HEK293 (cell line): ENCODE results near the gene WDCP.

Experiments
- SP2 ChIP-seq: fragments of 450-650 bp; formaldehyde crosslinking; IDR thresholded peaks from 2 replicates; pipeline ENCODE4 v1.5.1; 2016; ENCODE audit warnings: missing biosample characterization, missing genetic modification characterization
- ZFP69B ChIP-seq: fragments of 450-650 bp; formaldehyde crosslinking; IDR thresholded peaks from 2 replicates; pipeline ENCODE4 v1.5.1; 2016; ENCODE audit warnings: missing biosample characterization, missing genetic modification characterization
- ZNF140 ChIP-seq: fragments of 450-650 bp; formaldehyde crosslinking; IDR thresholded peaks from 2 replicates; pipeline ENCODE4 v1.5.1; 2016; ENCODE audit warnings: missing biosample characterization, missing genetic modification characterization
- ZNF211 ChIP-seq: fragments of 450-650 bp; formaldehyde crosslinking; IDR thresholded peaks from 2 replicates; pipeline ENCODE4 v1.5.1; 2016; ENCODE audit warnings: low read depth, missing biosample characterization, missing genetic modification characterization
- ZNF292 ChIP-seq: fragments of 450-650 bp; formaldehyde crosslinking; IDR thresholded peaks from 2 replicates; pipeline ENCODE4 v1.5.1; 2016; ENCODE audit warnings: low read depth, missing biosample characterization, missing genetic modification characterization, borderline replicate concordance
- ZNF302 ChIP-seq: fragments of 450-650 bp; formaldehyde crosslinking; IDR thresholded peaks from 2 replicates; pipeline ENCODE4 v1.5.1; 2016; ENCODE audit warnings: missing biosample characterization, missing genetic modification characterization, low read depth
- ZNF449 ChIP-seq: fragments of 450-650 bp; formaldehyde crosslinking; IDR thresholded peaks from 2 replicates; pipeline ENCODE4 v1.5.1; 2017; ENCODE audit warnings: missing biosample characterization, mild to moderate bottlenecking, missing genetic modification characterization, moderate library complexity
- ZNF514 ChIP-seq: fragments of 450-650 bp; formaldehyde crosslinking; IDR thresholded peaks from 2 replicates; pipeline ENCODE4 v1.5.1; 2016; ENCODE audit warnings: missing biosample characterization, missing genetic modification characterization
- ZNF548 ChIP-seq: fragments of 450-650 bp; formaldehyde crosslinking; IDR thresholded peaks from 2 replicates; pipeline ENCODE4 v1.5.1; 2016; ENCODE audit warnings: missing biosample characterization, missing genetic modification characterization
- TF ChIP-seq, protein P1 (sequence below): fragments of 450-650 bp; formaldehyde crosslinking; IDR thresholded peaks from 2 replicates; pipeline ENCODE4 v1.5.1; 2016; ENCODE audit warnings: missing biosample characterization, missing genetic modification characterization
- TF ChIP-seq, protein P2 (sequence below): fragments of 450-650 bp; formaldehyde crosslinking; IDR thresholded peaks from 2 replicates; pipeline ENCODE4 v1.5.1; 2016; ENCODE audit warnings: missing biosample characterization, missing genetic modification characterization
- TF ChIP-seq, protein P3 (sequence below): fragments of 450-650 bp; formaldehyde crosslinking; IDR thresholded peaks from 2 replicates; pipeline ENCODE4 v1.5.1; 2017; ENCODE audit warnings: missing biosample characterization, missing genetic modification characterization
- TF ChIP-seq, protein P4 (sequence below): fragments of 450-650 bp; formaldehyde crosslinking; IDR thresholded peaks from 2 replicates; pipeline ENCODE4 v1.5.1; 2016; ENCODE audit warnings: missing biosample characterization, missing genetic modification characterization
- TF ChIP-seq, protein P5 (sequence below): fragments of 450-650 bp; formaldehyde crosslinking; IDR thresholded peaks from 2 replicates; pipeline ENCODE4 v1.5.1; 2017; ENCODE audit warnings: missing biosample characterization, missing genetic modification characterization
- TF ChIP-seq, protein P6 (sequence below): fragments of 450-650 bp; formaldehyde crosslinking; IDR thresholded peaks from 2 replicates; pipeline ENCODE4 v1.5.1; 2016; ENCODE audit warnings: missing biosample characterization, missing genetic modification characterization, borderline replicate concordance
- TF ChIP-seq, protein P7 (sequence below): fragments of 450-650 bp; formaldehyde crosslinking; IDR thresholded peaks from 2 replicates; pipeline ENCODE4 v1.5.1; 2016; ENCODE audit warnings: missing biosample characterization, missing genetic modification characterization
- TF ChIP-seq, protein P8 (sequence below): fragments of 450-650 bp; formaldehyde crosslinking; IDR thresholded peaks from 2 replicates; pipeline ENCODE4 v1.5.1; 2017; ENCODE audit warnings: missing biosample characterization, missing genetic modification characterization
- TF ChIP-seq, protein P9 (sequence below): fragments of 450-650 bp; formaldehyde crosslinking; IDR thresholded peaks from 2 replicates; pipeline ENCODE4 v1.5.1; 2016; ENCODE audit warnings: missing biosample characterization, missing genetic modification characterization

The WDCP gene

DNA sequence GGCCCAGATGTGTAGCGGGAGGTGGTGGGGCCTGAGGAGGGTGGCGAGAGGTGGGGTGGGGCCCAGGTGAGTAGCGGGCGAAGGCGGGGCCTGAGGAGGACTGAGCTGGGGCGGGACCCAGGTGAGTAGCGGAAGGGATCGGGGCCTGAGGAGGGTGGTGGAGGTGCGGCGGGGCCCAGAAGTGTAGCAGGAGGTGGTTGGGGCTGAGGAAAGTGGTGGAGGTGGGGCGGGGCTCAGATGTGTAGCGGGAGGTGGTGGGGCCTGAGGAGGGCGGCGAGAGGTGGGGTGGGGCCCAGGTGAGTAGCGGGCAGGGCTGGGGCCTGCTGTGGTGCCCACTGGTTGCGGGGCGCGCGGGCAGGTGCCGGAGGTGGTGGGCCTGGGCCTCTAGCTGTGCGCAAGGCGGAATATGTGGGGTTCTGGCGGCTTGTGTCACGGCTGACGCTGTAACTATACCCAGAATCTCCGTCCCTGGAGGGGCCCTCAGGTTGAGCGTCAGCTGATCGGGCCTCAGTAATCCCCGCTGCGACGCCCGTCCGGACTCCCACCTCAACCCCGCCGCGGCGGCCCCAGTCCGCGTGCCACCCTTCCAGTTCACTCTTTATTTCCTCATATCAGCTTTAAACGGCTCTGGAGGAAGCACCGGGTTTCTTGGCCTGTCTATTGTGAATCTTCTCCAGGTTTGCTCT, 29.8 kb upstream of the WDCP start (continued):
- TF ChIP-seq, protein P1, sequence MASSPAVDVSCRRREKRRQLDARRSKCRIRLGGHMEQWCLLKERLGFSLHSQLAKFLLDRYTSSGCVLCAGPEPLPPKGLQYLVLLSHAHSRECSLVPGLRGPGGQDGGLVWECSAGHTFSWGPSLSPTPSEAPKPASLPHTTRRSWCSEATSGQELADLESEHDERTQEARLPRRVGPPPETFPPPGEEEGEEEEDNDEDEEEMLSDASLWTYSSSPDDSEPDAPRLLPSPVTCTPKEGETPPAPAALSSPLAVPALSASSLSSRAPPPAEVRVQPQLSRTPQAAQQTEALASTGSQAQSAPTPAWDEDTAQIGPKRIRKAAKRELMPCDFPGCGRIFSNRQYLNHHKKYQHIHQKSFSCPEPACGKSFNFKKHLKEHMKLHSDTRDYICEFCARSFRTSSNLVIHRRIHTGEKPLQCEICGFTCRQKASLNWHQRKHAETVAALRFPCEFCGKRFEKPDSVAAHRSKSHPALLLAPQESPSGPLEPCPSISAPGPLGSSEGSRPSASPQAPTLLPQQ (tag by site-specific recombination) = peak; percentile 87
- TF ChIP-seq ZNF292 (tag by site-specific recombination) = no peak
- TF ChIP-seq ZNF211 = no peak
- no peak for TF ChIP-seq SP2 (tag by site-specific recombination)
- TF ChIP-seq, protein P2, sequence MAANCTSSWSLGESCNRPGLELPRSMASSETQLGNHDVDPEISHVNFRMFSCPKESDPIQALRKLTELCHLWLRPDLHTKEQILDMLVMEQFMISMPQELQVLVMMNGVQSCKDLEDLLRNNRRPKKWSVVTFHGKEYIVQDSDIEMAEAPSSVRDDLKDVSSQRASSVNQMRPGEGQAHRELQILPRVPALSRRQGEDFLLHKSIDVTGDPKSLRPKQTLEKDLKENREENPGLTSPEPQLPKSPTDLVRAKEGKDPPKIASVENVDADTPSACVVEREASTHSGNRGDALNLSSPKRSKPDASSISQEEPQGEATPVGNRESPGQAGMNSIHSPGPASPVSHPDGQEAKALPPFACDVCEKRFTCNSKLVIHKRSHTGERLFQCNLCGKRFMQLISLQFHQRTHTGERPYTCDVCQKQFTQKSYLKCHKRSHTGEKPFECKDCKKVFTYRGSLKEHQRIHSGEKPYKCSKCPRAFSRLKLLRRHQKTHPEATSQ = no peak
- TF ChIP-seq ZNF514 (tag by site-specific recombination) = no peak
- TF ChIP-seq, protein P3, sequence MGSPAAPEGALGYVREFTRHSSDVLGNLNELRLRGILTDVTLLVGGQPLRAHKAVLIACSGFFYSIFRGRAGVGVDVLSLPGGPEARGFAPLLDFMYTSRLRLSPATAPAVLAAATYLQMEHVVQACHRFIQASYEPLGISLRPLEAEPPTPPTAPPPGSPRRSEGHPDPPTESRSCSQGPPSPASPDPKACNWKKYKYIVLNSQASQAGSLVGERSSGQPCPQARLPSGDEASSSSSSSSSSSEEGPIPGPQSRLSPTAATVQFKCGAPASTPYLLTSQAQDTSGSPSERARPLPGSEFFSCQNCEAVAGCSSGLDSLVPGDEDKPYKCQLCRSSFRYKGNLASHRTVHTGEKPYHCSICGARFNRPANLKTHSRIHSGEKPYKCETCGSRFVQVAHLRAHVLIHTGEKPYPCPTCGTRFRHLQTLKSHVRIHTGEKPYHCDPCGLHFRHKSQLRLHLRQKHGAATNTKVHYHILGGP = no peak
- TF ChIP-seq, protein P4, sequence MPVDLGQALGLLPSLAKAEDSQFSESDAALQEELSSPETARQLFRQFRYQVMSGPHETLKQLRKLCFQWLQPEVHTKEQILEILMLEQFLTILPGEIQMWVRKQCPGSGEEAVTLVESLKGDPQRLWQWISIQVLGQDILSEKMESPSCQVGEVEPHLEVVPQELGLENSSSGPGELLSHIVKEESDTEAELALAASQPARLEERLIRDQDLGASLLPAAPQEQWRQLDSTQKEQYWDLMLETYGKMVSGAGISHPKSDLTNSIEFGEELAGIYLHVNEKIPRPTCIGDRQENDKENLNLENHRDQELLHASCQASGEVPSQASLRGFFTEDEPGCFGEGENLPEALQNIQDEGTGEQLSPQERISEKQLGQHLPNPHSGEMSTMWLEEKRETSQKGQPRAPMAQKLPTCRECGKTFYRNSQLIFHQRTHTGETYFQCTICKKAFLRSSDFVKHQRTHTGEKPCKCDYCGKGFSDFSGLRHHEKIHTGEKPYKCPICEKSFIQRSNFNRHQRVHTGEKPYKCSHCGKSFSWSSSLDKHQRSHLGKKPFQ (tag by site-specific recombination) = peak; percentile 55
- TF ChIP-seq, protein P5, sequence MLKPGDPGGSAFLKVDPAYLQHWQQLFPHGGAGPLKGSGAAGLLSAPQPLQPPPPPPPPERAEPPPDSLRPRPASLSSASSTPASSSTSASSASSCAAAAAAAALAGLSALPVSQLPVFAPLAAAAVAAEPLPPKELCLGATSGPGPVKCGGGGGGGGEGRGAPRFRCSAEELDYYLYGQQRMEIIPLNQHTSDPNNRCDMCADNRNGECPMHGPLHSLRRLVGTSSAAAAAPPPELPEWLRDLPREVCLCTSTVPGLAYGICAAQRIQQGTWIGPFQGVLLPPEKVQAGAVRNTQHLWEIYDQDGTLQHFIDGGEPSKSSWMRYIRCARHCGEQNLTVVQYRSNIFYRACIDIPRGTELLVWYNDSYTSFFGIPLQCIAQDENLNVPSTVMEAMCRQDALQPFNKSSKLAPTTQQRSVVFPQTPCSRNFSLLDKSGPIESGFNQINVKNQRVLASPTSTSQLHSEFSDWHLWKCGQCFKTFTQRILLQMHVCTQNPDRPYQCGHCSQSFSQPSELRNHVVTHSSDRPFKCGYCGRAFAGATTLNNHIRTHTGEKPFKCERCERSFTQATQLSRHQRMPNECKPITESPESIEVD (tag by site-specific recombination) = no peak
- TF ChIP-seq, protein P6, sequence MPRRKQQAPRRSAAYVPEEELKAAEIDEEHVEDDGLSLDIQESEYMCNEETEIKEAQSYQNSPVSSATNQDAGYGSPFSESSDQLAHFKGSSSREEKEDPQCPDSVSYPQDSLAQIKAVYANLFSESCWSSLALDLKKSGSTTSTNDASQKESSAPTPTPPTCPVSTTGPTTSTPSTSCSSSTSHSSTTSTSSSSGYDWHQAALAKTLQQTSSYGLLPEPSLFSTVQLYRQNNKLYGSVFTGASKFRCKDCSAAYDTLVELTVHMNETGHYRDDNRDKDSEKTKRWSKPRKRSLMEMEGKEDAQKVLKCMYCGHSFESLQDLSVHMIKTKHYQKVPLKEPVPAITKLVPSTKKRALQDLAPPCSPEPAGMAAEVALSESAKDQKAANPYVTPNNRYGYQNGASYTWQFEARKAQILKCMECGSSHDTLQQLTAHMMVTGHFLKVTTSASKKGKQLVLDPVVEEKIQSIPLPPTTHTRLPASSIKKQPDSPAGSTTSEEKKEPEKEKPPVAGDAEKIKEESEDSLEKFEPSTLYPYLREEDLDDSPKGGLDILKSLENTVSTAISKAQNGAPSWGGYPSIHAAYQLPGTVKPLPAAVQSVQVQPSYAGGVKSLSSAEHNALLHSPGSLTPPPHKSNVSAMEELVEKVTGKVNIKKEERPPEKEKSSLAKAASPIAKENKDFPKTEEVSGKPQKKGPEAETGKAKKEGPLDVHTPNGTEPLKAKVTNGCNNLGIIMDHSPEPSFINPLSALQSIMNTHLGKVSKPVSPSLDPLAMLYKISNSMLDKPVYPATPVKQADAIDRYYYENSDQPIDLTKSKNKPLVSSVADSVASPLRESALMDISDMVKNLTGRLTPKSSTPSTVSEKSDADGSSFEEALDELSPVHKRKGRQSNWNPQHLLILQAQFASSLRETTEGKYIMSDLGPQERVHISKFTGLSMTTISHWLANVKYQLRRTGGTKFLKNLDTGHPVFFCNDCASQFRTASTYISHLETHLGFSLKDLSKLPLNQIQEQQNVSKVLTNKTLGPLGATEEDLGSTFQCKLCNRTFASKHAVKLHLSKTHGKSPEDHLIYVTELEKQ = no peak
- no peak for TF ChIP-seq ZNF449 (tag by site-specific recombination)
- TF ChIP-seq, protein P7, sequence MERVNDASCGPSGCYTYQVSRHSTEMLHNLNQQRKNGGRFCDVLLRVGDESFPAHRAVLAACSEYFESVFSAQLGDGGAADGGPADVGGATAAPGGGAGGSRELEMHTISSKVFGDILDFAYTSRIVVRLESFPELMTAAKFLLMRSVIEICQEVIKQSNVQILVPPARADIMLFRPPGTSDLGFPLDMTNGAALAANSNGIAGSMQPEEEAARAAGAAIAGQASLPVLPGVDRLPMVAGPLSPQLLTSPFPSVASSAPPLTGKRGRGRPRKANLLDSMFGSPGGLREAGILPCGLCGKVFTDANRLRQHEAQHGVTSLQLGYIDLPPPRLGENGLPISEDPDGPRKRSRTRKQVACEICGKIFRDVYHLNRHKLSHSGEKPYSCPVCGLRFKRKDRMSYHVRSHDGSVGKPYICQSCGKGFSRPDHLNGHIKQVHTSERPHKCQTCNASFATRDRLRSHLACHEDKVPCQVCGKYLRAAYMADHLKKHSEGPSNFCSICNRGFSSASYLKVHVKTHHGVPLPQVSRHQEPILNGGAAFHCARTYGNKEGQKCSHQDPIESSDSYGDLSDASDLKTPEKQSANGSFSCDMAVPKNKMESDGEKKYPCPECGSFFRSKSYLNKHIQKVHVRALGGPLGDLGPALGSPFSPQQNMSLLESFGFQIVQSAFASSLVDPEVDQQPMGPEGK (tag by site-specific recombination) = peak; percentile 89
- TF ChIP-seq ZNF140 (tag by site-specific recombination) = no peak
- no peak for TF ChIP-seq ZNF548 (tag by site-specific recombination)
- TF ChIP-seq ZNF302 (tag by site-specific recombination) = no peak
- TF ChIP-seq, protein P8, sequence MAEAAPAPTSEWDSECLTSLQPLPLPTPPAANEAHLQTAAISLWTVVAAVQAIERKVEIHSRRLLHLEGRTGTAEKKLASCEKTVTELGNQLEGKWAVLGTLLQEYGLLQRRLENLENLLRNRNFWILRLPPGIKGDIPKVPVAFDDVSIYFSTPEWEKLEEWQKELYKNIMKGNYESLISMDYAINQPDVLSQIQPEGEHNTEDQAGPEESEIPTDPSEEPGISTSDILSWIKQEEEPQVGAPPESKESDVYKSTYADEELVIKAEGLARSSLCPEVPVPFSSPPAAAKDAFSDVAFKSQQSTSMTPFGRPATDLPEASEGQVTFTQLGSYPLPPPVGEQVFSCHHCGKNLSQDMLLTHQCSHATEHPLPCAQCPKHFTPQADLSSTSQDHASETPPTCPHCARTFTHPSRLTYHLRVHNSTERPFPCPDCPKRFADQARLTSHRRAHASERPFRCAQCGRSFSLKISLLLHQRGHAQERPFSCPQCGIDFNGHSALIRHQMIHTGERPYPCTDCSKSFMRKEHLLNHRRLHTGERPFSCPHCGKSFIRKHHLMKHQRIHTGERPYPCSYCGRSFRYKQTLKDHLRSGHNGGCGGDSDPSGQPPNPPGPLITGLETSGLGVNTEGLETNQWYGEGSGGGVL = no peak
- peak; percentile 92 for TF ChIP-seq ZFP69B
- TF ChIP-seq, protein P9, sequence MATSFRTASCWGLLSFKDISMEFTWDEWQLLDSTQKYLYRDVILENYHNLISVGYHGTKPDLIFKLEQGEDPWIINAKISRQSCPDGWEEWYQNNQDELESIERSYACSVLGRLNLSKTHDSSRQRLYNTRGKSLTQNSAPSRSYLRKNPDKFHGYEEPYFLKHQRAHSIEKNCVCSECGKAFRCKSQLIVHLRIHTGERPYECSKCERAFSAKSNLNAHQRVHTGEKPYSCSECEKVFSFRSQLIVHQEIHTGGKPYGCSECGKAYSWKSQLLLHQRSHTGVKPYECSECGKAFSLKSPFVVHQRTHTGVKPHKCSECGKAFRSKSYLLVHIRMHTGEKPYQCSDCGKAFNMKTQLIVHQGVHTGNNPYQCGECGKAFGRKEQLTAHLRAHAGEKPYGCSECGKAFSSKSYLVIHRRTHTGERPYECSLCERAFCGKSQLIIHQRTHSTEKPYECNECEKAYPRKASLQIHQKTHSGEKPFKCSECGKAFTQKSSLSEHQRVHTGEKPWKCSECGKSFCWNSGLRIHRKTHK = no peak
